Prostate gland (tissue), 2 donors: Measurements from ENCODE around the gene PALM3. TPM values are rescaled to one million over a fixed set of nuclear protein-coding genes. Genes with fewer than 3 reads are reported as not detected.
A peak's percentile ranks its signal among the peaks of the same experiment; 100 is the strongest.

ENCODE experiments used
- DNase-seq: peaks from one replicate; pipeline ENCODE4 v3.0.0-alpha.2; 2019; ENCODE audit warnings: low spot score
- H3K27ac ChIP-seq, 2 donors: fragments of 200-600 bp; sonication (generic); 2 replicates each; pipeline ENCODE4 v1.5.1; 2017 to 2019
- H3K27me3 ChIP-seq: fragments of 200-600 bp; sonication (generic); replicated peaks from 2 replicates; pipeline ENCODE4 v1.5.1; 2019; ENCODE audit not compliant: insufficient read depth
- H3K36me3 ChIP-seq, 2 donors: fragments of 200-600 bp; sonication (generic); 1 replicate in 1 of 2; 2 replicates in 1 of 2; pipeline versions ENCODE4 v1.5.1 to v1.8.1; 2017 to 2019
- H3K4me1 ChIP-seq: fragments of 200-600 bp; sonication (generic); replicated peaks from 2 replicates; pipeline ENCODE4 v1.5.1; 2019
- H3K4me3 ChIP-seq, 2 donors: fragments of 200-600 bp; sonication (generic); 2 replicates each; pipeline ENCODE4 v1.5.1; 2017 to 2019
- H3K9me3 ChIP-seq: fragments of 200-600 bp; sonication (generic); 2 replicates; pipeline ENCODE4 v1.5.1; 2017
- CTCF ChIP-seq, 4 experiments: fragments of 200-600 bp in 2 of 4; fragments of 450-650 bp in 2 of 4; sonication (generic) in 2 of 4; IDR thresholded peaks; 1 replicate in 3 of 4; 2 replicates in 1 of 4; pipeline ENCODE4 v1.5.1; 2016 to 2019; ENCODE audit warnings: antibody characterized with exemption in 4 of 4, mild to moderate bottlenecking in 2 of 4, moderate library complexity in 2 of 4
- POLR2A ChIP-seq: fragments of 450-650 bp; IDR thresholded peaks from one replicate; pipeline ENCODE4 v1.6.1; 2016; ENCODE audit warnings: antibody characterized with exemption, mild to moderate bottlenecking
- POLR2AphosphoS5 ChIP-seq: sonication (generic); formaldehyde crosslinking; IDR thresholded peaks from one replicate; pipeline ENCODE4 v1.6.1; 2017; ENCODE audit warnings: antibody characterized with exemption
- WGBS: methylation state at CpG from one replicate; pipeline ENCODE4 v1.1.5; 2018; 5-methylcytosine and 5-hydroxymethylcytosine counted together
- intact Hi-C: fragments of 100-400 bp; cut with DNase I; formaldehyde crosslinking; loops from one replicate; pipeline ENCODE4 v1.14.2; 2022
- total RNA-seq, 2 donors: library from RNA; depleted of rRNA; stranded (reverse); fragments of >200 nt; gene quantifications; one replicate each; pipeline ENCODE4 v1.1.0, GENCODE V29; 2016

PALM3 gene
- total RNA-seq, 2 donors from 2014 or later: 1.8 to 16.1 TPM

- DNase-seq: no peak
- Histone ChIP-seq H3K27ac (no peak within 1 kb of the TSS), H3K4me1 (no peaks in the 10 kb centered on the region), H3K4me3 (no peak within 1 kb of the TSS), H3K27me3 (no peaks in the 10 kb centered on the region), H3K9me3 (no peaks in the 10 kb centered on the region), H3K36me3 (no peaks in the 10 kb centered on the region)
- TF ChIP-seq POLR2A: no peak
- no peak for TF ChIP-seq CTCF (IDR thresholded peaks at IDR 0.05)
- no peak for TF ChIP-seq POLR2AphosphoS5
- 70% methylated on average over 47 of the region's 54 CpGs for WGBS
- intact Hi-C loops: loop anchor here (10.0 kb wide), 1 partner anchor 311 kb away; the partner anchor contains the start of gene C19orf53
Measured at GRCh38 chr19:14085309-14085995, 23.6 kb upstream of the PALM3 start, which contains the start of gene C19orf67. TSS of gene C19orf67 (minus strand) at chr19:14085783. CDS start at chr19:14085627, 156 bp downstream.

- intact Hi-C loops: loop anchor here (10.0 kb wide), 1 partner anchor 308 kb away; the partner anchor contains the start of gene C19orf53
- Histone ChIP-seq H3K27ac (no peak overlapping the region), H3K36me3 (no peaks in the 10 kb centered on the region), H3K27me3 (no peaks in the 10 kb centered on the region), H3K4me1 (no peaks in the 10 kb centered on the region), H3K4me3 (no peak overlapping the region), H3K9me3 (no peaks in the 10 kb centered on the region)
- WGBS: 0% methylated on average over 1 of the region's 1 CpG
- DNase-seq: no peak
- no peak for TF ChIP-seq POLR2A
- no peak for TF ChIP-seq POLR2AphosphoS5
- TF ChIP-seq CTCF (IDR thresholded peaks at IDR 0.05): no peak
Measured at GRCh38 chr19:14082675-14082960, 20.7 kb upstream of the PALM3 start.

DNA sequence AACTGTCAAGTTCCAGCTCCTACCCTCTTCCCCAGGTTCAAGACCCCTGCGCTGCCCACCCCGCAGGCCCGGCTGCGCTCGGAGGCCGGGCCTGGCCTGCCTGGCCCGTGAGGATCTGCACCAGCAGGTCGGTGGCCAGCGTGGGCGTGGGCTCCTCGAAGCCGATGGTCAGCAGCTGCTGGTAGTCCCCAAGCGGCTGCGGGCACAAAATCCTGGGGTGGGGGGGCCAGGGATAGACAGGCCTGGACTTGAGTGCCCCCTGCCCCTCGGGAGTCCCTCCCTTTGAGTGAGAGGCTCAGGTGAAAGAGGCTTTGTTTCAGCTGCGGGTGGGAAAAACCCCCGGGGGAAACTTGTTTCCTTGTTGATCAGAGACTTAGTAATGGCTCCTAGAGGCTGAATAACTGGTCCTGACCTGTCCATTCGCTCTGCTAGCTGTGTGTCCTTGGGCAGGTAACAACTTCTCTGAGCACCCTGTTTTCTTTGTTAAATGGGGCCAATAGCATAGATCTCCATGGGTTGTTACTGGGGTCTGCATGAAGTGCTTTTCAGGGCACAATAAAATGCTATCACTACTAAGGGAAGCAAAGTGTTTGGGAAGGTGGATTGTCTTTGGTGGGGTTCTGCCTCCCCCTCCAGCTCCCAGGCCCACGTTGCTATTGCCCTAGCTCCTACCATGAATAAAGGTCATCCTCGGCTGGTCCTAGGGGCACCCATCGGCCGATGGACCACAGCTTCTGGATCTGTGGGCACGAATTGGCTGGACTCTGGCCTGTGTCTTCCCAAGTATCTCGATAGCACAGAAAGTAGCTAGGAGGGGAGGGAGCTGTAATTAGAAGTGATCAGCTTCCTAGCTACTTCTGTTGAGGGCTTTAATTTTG is 20.2 kb upstream of the PALM3 start:
- Histone ChIP-seq H3K27me3 (no peaks in the 10 kb centered on the region), H3K9me3 (no peaks in the 10 kb centered on the region), H3K27ac (peak overlapping the region; percentile 87 to 91), H3K4me3 (peak overlapping the region; percentile 70 to 88), H3K36me3 (no peaks in the 10 kb centered on the region), H3K4me1 (no peaks in the 10 kb centered on the region)
- WGBS: 20% methylated on average over 24 of the region's 24 CpGs
- TF ChIP-seq POLR2AphosphoS5: no peak
- TF ChIP-seq CTCF (IDR thresholded peaks at IDR 0.05): no peak
- TF ChIP-seq POLR2A: no peak
- intact Hi-C loops: loop anchor here (10.0 kb wide), 1 partner anchor 307 kb away; the partner anchor contains the start of gene C19orf53
- peak; percentile 33 for DNase-seq

DNA sequence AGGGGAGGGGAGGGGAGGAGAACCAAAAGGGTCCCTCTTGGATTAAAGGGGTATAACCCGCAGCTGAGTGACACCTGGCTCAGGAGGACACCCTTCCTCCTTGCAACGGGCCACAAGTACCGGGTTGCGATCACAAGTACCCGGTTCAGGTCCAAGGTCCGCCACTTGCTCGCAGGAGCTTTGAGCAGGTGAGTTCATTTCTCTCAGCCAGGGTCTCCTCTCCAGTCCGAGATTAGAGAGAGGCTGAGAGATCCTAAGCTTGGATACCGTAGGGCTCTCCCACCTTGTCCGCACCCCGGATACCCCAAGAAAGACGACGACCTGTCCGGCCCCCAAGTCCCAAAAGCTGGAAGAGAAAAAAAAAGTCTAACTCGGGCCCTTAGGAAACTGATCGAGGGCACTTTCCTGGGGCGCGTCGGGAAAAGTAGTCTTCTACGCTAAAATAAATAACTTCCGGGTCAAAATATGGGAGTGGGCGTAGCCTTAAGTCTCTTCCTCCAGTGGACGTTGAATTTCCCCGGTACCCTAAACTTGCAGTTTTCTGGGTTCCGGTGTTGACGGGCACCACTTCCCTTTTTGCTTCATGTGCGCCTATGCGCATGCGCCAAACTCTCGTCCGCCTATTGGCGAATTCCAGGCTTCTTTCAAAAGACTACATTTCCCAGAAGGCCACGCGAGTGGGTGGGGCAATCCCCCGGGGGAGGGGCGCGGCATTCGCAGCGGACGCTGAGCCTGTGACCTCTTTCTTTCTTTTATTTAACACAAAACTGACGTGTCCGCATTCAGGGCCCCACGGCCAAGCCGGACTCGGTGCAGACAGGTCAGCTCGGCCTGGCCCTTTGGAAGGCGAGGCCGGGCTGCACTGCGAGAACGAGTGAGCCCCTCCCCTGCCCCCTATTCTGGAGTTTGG is 19.3 kb upstream of the PALM3 start:
- under 1% methylated on average over 50 of the region's 50 CpGs for WGBS
- no peaks in the 10 kb centered on the region for H3K4me1 ChIP-seq
- H3K27me3 ChIP-seq: no peaks in the 10 kb centered on the region
- peak overlapping the region; percentile 87 to 91 for H3K27ac ChIP-seq
- peak overlapping the region; percentile 70 to 88 for H3K4me3 ChIP-seq
- intact Hi-C loops: loop anchor here (10.0 kb wide), 1 partner anchor 306 kb away; the partner anchor contains the start of gene C19orf53
- DNase-seq: peak; percentile 99
- no peaks in the 10 kb centered on the region for H3K36me3 ChIP-seq
- H3K9me3 ChIP-seq: no peaks in the 10 kb centered on the region
- TF ChIP-seq CTCF (IDR thresholded peaks at IDR 0.05) (peak in 2 of 4 experiments; percentile 25 to 38), POLR2AphosphoS5 (peak; percentile 99), POLR2A (peak; percentile 83)
